Activated CD8-positive, alpha-beta memory T cell treated with anti-CD3 and anti-CD28 coated beads for 48 hours (primary cell): ENCODE measurements around the gene CABCOCO1.

Source experiments
- DNase-seq, 3 experiments: peaks; one replicate each; pipeline ENCODE4 v3.0.0-alpha.2; 2020; ENCODE audit warnings: low read depth in 2 of 3, low spot score in 2 of 3

Gene CABCOCO1

DNA sequence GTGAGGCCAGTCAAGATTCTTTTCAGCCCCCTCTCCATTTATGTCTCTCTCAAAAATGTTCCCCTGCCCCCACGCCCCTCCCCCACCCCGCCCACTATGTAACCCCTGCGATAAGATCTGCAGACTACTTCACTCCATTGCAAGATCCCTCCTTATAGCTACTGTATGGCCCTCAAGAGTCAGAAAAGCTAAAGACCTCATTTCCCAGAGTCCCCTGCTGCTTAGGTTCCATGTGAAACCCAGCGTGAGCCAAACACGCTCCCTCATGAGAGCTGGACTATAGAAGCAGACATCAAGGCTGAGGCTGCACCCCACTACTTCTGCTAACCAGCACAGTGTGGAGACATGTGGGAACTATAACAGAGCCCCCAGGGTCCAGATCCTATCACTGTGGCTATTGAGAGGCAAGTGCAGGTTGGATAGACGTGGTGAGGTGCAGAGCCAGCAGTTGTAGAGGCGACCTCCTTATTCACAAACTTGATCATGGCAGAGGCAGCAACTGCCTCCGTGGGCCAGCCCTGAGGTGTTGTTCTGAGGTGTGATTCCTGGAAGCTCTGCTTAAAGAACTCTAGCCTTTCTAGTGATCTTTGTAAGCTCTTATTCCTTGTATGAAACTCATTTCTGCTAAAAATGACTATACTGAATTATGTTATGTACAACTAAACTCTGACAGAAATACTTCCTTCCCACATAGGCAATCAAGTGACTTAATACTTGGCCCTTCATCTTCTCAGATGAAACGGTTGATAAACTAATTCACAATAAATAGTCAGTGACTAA, 121.8 kb downstream of the CABCOCO1 start:
- DNase-seq = no peak

GRCh38 chr10:61785473-61786105, 122.9 kb downstream of the CABCOCO1 start:
- DNase-seq = no peak

- DNase-seq = no peak
Observed at GRCh38 chr10:61786728-61787127, 124.0 kb downstream of the CABCOCO1 start.

- no peak for DNase-seq
Observed at GRCh38 chr10:61787170-61787569, 124.4 kb downstream of the CABCOCO1 start.

GRCh38 chr10:61789031-61789430, 126.3 kb downstream of the CABCOCO1 start:
- no peak for DNase-seq

DNA sequence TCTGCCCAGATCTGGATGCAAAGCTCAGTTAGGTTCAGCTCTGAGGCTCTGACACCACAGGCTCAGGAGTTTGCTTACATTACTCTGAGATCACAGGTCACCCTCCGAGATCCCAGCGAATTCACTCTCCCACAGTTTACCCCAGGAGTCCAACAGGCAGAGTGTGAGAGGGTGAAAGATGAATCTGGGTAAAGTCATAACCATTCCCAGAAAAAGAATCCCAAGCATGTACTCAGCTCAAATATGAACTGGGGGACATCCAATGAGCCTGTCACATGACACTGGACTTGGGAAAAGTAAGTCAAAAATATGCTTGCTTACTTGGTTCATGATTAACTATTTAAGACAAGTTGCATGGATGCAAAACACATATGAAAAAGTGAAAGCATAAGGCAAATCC, 128.5 kb downstream of the CABCOCO1 start:
- DNase-seq = no peak

DNA sequence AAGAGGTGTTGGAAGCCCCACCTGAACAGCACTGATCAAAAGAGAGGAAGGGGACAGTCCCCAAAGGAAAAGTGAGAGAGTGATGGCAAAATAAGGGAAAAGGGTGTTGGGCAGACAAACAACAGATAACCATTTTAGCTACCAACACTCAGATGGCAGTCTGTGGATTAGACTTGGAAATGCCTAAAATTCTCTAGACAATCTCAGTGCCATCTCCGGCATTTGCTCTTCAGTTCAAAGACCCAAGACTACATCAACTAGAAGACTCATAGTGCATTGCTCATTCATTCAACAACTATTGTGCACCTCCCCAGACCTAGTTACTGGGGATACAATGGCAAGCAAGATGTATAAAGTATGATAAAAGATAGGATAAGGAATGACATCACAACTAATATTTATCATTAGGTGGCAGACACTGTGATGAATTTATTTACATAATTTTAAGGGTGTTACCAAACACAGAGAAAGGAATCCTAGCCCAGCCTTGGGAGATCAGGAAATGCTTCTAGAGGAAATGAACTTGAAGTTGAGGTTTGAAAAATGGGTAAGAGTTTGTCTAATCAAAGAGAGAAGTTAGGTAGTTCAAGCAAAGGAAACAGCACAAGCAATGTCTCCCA, 129.5 kb downstream of the CABCOCO1 start:
- no peak for DNase-seq

DNA sequence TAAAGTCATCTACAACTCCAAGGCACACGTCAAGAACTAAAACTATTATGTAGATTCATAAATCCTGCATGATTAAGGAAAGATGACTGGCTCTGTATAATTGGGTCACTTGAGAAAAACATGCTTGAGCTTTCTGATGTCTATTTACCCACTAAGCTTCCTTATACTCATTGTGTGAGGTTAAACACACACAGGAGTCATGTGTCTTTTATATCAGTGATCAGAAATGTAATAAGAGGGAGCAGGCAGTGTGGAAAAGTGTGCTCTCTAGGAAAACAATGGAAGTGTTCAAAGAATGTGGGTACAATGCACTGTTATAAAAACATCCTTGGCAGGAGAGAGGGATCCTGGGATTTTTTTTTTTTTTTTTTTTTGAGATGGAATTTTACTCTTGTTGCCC, 130.2 kb downstream of the CABCOCO1 start:
- DNase-seq = no peak

DNA sequence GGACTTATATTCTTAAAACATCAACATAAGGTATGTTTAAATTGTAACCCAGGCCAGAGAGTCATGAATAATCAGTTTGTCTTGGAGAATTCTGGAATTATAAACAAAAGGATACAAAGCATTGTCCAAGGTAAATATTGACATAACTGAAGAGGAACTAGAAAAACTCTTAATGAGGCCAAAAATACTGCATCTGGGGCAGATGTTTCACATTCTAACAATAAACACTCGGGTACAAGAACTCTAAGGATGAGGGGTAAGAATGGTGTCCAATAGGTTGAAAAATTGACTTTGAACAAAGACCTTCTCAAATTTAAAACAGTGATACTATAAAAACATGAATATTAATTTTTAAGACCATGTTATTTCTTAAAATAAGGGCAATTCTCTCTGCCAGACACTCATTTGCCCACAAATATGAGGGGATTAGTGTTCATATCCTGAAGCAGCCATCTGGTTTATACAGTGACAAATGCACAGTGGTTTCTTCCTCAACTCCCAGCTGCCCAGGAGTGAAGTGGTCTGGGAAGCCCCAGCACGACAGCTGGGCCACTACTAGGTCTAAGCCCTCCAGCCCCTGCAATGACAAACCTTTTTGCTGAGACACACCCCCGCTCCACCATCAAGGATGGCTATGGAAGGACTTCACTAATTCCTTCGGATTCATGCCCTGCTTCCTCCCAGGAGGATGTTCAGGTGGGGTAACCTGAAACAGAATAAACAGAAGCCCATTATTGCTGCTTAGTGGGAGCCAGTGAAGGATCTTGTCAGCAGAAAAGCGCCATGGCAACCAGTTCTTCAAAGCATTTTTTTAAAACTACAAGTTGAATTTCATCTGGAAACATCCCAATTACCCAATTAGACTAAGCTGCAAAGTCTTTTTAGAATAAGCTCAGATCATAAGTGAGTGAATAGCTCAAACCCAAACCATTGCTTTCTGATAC, 131.3 kb downstream of the CABCOCO1 start:
- no peak for DNase-seq

DNA sequence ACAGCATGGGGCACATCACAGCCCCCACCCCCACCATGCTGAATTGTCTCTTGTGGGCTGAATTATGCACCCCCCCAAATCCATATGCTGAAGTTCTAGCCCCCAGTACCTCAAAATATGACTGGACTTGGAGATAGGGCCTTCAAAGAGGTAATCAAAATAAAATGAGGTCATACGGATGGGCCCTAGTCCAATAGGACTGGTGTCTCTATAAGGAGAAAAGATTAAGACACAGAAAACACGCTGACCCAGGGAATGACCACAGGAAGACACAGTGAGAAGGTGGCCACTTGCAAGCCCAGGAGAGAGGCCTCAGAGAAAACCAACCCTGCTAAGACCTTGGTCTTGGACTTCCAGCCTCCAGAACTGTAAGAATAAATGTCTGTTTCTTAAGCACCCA, 132.4 kb downstream of the CABCOCO1 start:
- no peak for DNase-seq

DNA sequence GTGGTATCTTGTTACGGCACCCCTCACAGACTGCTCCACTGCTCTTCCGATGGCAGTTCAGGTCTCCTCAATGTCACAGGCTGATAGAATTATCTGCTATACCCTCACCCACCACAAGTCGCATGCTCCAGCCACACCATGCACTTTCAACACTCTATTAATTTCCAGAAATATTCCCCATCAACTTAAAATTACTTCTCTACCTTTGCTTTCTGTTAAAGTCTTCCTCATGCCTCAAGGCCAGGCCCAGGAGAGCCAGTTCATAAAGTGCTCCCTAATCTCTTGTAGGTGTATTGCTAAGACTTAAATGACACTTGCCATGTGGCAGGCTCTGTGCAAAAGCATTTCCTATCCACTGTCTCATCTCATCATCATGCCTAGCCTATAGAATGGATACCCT, 132.8 kb downstream of the CABCOCO1 start:
- DNase-seq = no peak

- no peak for DNase-seq
Observed at GRCh38 chr10:61796785-61797184, 134.1 kb downstream of the CABCOCO1 start.

DNA sequence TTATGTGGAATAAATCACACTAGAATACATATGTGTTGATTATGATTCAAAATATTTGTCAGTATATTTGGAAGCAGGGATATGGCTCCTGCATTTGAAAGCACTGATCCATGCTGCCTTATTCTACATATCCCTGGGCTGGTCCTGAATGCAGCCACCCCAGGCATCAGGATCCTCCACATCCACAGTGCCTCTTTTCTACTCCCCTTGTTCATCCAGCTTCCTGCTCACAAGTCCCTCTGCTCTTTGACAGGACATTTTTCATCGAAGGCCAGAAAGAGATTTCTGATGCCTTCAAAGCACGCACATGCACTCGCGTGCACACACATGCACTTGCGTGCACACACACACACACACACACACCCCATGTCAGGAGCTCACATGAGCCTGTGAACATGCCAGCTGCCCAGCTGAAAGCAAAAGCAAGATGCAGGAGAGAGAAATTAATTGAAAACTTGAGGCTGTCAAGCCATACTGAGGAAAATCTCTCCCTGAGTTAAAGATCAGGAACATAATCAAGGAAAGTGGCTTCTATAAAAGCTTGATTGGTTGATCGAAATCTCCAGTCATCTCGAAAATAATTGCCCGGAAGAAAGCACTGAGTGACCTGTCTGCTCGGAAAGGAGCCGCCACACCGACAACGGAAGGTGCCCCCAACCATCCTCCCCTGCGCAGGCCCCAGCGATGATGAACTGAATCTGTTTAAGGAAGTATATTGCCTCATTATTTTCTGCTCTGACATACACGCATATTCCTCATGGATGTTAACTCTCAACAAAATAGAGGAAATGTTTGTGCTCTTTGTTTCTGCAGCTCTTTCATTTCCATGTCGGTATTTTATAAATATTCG, 134.8 kb downstream of the CABCOCO1 start:
- DNase-seq = no peak

DNA sequence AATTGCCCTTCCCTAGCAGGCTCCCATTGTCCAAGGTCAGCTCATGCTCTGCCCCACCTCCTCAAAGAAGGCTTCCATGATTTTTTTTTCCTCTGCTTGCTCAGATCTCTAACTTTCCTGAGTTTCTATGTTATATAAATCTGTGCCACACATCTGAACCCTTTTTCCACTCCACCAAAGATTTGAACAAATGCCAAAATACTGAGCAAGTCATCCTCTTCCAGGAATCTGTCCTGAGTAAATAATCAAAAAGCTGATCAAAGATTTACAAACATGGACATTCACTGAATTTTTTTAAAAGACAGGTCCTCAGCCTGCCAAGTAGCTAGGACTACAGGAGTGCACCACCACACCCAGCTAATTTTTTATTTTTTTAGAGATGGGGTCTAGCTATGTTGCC, 136.0 kb downstream of the CABCOCO1 start:
- DNase-seq = no peak

DNA sequence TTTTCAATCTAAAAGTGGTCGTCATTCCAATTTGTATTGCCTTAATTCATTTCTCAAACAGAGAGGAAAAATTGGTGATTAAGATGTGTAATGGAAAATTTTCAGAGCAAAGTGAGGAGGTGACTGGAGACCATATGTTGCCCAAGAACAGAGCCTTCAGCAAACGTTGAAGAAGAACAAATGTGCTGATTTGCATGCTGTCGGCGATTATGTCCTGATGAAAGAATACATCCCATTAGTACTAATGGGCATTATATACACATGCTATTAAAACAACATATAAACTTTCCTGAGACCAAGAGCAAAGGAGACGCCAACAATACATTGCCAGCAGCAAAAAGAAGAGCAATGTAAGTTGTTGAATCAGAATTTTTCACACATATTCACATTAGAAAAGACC, 138.8 kb downstream of the CABCOCO1 start:
- DNase-seq = no peak

- no peak for DNase-seq
Observed at GRCh38 chr10:61803269-61803668, 140.5 kb downstream of the CABCOCO1 start.

DNA sequence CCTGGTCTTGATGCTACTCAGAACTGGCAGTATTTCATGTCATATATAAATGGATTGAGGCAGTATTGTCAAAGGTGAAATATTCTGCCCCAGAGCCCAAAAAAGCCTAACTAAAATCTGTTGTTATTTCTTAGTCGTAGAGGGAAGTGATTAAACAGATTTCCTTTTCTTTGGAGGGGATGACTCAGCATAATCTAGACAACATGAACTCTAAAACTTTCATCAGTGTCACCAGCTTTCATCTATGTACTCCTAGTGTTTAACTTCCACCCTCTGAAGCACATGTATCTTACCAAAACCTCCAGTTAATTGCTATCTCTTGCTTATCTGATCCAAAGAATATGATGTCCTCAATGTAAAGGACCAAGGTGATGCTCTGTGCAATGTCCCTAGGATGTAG, 141.7 kb downstream of the CABCOCO1 start:
- no peak for DNase-seq

GRCh38 chr10:61805091-61805490, 142.4 kb downstream of the CABCOCO1 start:
- DNase-seq = no peak

- DNase-seq = no peak
Observed at GRCh38 chr10:61810263-61810662, 147.5 kb downstream of the CABCOCO1 start.

- no peak for DNase-seq
Observed at GRCh38 chr10:61812052-61812721, 149.5 kb downstream of the CABCOCO1 start.
